Fibroblast of lung (primary cell): ENCODE data around the gene DPYD. TPM values are rescaled to one million over a fixed set of nuclear protein-coding genes. Genes with fewer than 3 reads are reported as not detected.

ENCODE experiments used
- DNase-seq, 2 donors: peaks; one replicate each; pipeline versions ENCODE4 v3.0.0 to v3.0.0-alpha.2; 2010; ENCODE audit warnings: low read depth in 2 of 2
- H2AFZ ChIP-seq: 2 replicates; pipeline ENCODE4 v1.5.1; 2012; ENCODE audit warnings: low read length, control low read depth, inconsistent platforms
- H3K27ac ChIP-seq: 2 replicates; pipeline ENCODE4 v1.5.1; 2011; ENCODE audit warnings: low read length, control low read depth; ENCODE audit not compliant: insufficient read depth
- H3K27me3 ChIP-seq: 2 replicates; pipeline ENCODE4 v1.5.1; 2011; ENCODE audit warnings: mild to moderate bottlenecking, low read length; ENCODE audit not compliant: control insufficient read depth, insufficient read depth
- H3K36me3 ChIP-seq: 2 replicates; pipeline ENCODE4 v1.5.1; 2011; ENCODE audit warnings: low read length; ENCODE audit not compliant: control insufficient read depth, insufficient read depth
- H3K4me1 ChIP-seq: 2 replicates; pipeline ENCODE4 v1.5.1; 2011; ENCODE audit warnings: low read length; ENCODE audit not compliant: control insufficient read depth, insufficient read depth; ENCODE audit errors: extremely low read depth
- H3K4me2 ChIP-seq: 2 replicates; pipeline ENCODE4 v1.5.1; 2011; ENCODE audit warnings: low read length, control low read depth; ENCODE audit not compliant: insufficient read depth; ENCODE audit errors: extremely low read depth
- H3K4me3 ChIP-seq, 4 experiments: fragments of 200-600 bp in 1 of 4; sonication (generic) in 1 of 4; replicated peaks in 1 of 4; 2 replicates each; pipeline ENCODE4 v1.5.1; 2011 to 2016; ENCODE audit warnings: low read length in 4 of 4, low read depth in 3 of 4, mild to moderate bottlenecking in 3 of 4, control low read depth in 2 of 4, inconsistent platforms in 1 of 4, mixed read lengths in 1 of 4; ENCODE audit not compliant: insufficient read depth in 1 of 4; ENCODE audit errors: control extremely low read depth in 1 of 4
- H3K79me2 ChIP-seq: 2 replicates; pipeline ENCODE4 v1.5.1; 2012; ENCODE audit warnings: mild to moderate bottlenecking, low read length, inconsistent platforms; ENCODE audit not compliant: control insufficient read depth, insufficient read depth
- H3K9ac ChIP-seq: 2 replicates; pipeline ENCODE4 v1.5.1; 2011; ENCODE audit warnings: mild to moderate bottlenecking, low read length, control low read depth; ENCODE audit not compliant: insufficient read depth
- H3K9me3 ChIP-seq: 2 replicates; pipeline ENCODE4 v1.5.1; 2012; ENCODE audit warnings: low read depth, low read length; ENCODE audit not compliant: control insufficient read depth, insufficient read depth
- H4K20me1 ChIP-seq: 2 replicates; pipeline ENCODE4 v1.5.1; 2011; ENCODE audit warnings: low read length; ENCODE audit not compliant: control insufficient read depth, insufficient read depth; ENCODE audit errors: extremely low read depth
- EZH2 ChIP-seq: IDR thresholded peaks from 2 replicates; pipeline ENCODE4 v1.5.1; 2012; ENCODE audit warnings: low read length, control low read depth, mild to moderate bottlenecking; ENCODE audit errors: missing control alignments
- polyA plus RNA-seq, 2 donors: library from polyadenylated mRNA; depleted of rRNA in 1 of 2; stranded (reverse) in 1 of 2; unstranded in 1 of 2; fragments of >200 nt; gene quantifications; 2 replicates each; pipeline ENCODE4 v1.2.1, GENCODE V29; 2011 to 2012; ENCODE audit warnings: missing spikeins in 1 of 2
- total RNA-seq: library from RNA; depleted of rRNA; stranded (reverse); fragments of >200 nt; gene quantifications from 2 replicates; pipeline ENCODE4 v1.2.1, GENCODE V29; 2014
- TF ChIP-seq, protein P1 (sequence below), 2 donors: IDR thresholded peaks in 1 of 2; conservative IDR thresholded peaks in 1 of 2; 1 replicate in 1 of 2; 2 replicates in 1 of 2; pipeline ENCODE4 v1.5.1; 2011 to 2012; ENCODE audit warnings: low read length in 2 of 2, control low read depth in 1 of 2, inconsistent platforms in 1 of 2, low read depth in 1 of 2, mild to moderate bottlenecking in 1 of 2

The DPYD gene
- total and polyA plus RNA-seq, 2 donors (not counting 1 experiment from before 2014, with no cell fraction given), result 32.0 to 63.1 TPM

DNA sequence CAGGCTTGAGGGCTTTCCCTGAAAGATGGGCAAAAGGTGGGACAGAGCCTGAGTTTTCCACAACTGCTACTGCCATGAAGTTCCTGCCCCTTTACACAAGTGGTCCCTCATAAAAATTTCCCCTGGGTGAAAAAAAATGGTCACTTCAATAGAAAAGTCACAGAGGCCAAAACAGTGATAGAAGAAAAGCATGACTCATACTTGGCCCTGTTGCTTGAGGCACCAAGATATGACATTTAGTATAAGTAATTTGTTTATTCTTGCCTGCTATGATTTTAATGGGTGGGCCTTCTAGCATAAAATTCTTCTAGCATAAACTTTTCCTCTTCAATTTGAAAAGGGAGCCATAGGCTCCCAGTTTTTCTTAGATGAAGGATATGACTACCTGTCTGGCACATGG is 280.2 kb downstream of the DPYD start:
- no peak for DNase-seq
- no peak overlapping the region for H2AFZ ChIP-seq
- H3K27ac ChIP-seq, result no peak overlapping the region
- no peak for TF ChIP-seq EZH2
- TF ChIP-seq, protein P1, sequence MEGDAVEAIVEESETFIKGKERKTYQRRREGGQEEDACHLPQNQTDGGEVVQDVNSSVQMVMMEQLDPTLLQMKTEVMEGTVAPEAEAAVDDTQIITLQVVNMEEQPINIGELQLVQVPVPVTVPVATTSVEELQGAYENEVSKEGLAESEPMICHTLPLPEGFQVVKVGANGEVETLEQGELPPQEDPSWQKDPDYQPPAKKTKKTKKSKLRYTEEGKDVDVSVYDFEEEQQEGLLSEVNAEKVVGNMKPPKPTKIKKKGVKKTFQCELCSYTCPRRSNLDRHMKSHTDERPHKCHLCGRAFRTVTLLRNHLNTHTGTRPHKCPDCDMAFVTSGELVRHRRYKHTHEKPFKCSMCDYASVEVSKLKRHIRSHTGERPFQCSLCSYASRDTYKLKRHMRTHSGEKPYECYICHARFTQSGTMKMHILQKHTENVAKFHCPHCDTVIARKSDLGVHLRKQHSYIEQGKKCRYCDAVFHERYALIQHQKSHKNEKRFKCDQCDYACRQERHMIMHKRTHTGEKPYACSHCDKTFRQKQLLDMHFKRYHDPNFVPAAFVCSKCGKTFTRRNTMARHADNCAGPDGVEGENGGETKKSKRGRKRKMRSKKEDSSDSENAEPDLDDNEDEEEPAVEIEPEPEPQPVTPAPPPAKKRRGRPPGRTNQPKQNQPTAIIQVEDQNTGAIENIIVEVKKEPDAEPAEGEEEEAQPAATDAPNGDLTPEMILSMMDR (conservative IDR thresholded peaks at IDR 0.05 in 1 of 2, IDR thresholded peaks at IDR 0.05 in 1 of 2; ENCODE audit: low read depth in 1 of 2, low read length in 2 of 2), result no peak
- no peaks in the 10 kb centered on the region for H3K79me2 ChIP-seq
- no peaks in the 10 kb centered on the region for H3K36me3 ChIP-seq
- H3K27me3 ChIP-seq, result no peaks in the 10 kb centered on the region
- H3K9me3 ChIP-seq, result no peaks in the 10 kb centered on the region
- H3K9ac ChIP-seq, result no peak overlapping the region
- no peak overlapping the region for H3K4me2 ChIP-seq
- peaks cover 3% of the 10 kb centered on the region for H3K4me1 ChIP-seq
- no peaks in the 10 kb centered on the region for H4K20me1 ChIP-seq
- H3K4me3 ChIP-seq, result no peak overlapping the region

DNA sequence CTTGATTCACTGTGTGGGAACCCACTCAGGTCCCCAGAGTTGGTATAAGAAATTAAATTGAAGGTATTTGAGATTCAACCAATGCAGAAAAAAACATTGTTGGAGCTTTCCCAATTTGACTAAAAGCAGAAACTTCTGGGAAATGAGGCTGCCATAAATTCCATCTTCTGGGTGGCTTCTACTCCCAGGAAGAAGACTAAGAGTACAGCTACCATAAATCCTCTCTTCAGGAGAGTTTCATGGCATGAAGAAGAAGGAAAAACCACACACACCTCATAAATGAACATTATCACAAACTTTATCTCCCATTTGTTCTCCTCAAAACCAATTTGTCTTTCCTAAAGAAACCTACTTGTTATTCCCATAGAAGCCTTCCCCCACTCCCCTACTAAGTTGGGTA is 283.9 kb downstream of the DPYD start:
- Histone ChIP-seq H3K4me2 (no peak overlapping the region), H3K36me3 (no peaks in the 10 kb centered on the region), H4K20me1 (no peaks in the 10 kb centered on the region), H3K4me1 (peaks cover 3% of the 10 kb centered on the region), H3K4me3 (no peak overlapping the region), H3K9ac (no peak overlapping the region), H3K27me3 (no peaks in the 10 kb centered on the region), H3K27ac (no peak overlapping the region), H2AFZ (no peak overlapping the region), H3K79me2 (no peaks in the 10 kb centered on the region), H3K9me3 (no peaks in the 10 kb centered on the region)
- peak in 1 of 2 donors; percentile 79 for DNase-seq
- TF ChIP-seq, protein P1 (conservative IDR thresholded peaks at IDR 0.05 in 1 of 2, IDR thresholded peaks at IDR 0.05 in 1 of 2; ENCODE audit: low read depth in 1 of 2, low read length in 2 of 2), result no peak
- TF ChIP-seq EZH2, result no peak

DNA sequence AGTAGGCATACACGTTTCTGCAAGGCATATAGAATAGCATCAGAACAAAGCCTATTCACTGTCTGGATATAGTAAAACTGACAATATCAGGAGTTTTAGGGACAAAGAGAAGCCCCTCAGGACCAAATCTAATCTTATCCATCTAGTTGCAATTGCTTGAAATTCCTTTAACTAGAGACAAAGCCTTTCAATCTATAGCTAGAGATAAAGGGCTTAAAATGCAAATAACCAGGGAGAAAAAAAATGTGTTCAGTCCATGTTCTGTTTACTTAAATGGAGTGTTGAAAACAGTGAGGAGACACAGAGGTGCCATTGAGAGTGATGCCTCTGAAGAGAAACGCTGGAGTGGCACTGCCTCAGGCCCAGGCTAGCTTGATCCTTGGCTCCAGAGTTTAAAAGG is 286.1 kb downstream of the DPYD start:
- Histone ChIP-seq H3K79me2 (no peaks in the 10 kb centered on the region), H3K4me3 (no peak overlapping the region), H2AFZ (no peak overlapping the region), H3K4me1 (no peaks in the 10 kb centered on the region), H3K27ac (no peak overlapping the region), H3K9me3 (no peaks in the 10 kb centered on the region), H3K36me3 (no peaks in the 10 kb centered on the region), H4K20me1 (no peaks in the 10 kb centered on the region), H3K9ac (no peak overlapping the region), H3K27me3 (no peaks in the 10 kb centered on the region), H3K4me2 (no peak overlapping the region)
- TF ChIP-seq, protein P1 (conservative IDR thresholded peaks at IDR 0.05 in 1 of 2, IDR thresholded peaks at IDR 0.05 in 1 of 2; ENCODE audit: low read depth in 1 of 2, low read length in 2 of 2), result no peak
- TF ChIP-seq EZH2, result no peak
- DNase-seq, result no peak
